SK-N-SH (cell line): Measurements from ENCODE around the gene PSMF1.

ENCODE experiments used
- CTCF ChIP-seq: fragments of 200-600 bp; sonication (generic); IDR thresholded peaks from 2 replicates; pipeline ENCODE4 v1.6.1; 2017; ENCODE audit warnings: antibody characterized with exemption, mild to moderate bottlenecking, moderate library complexity
- EZH2phosphoT487 ChIP-seq: fragments of 200-600 bp; sonication (generic); IDR thresholded peaks from 2 replicates; pipeline ENCODE4 v1.6.1; 2017; ENCODE audit warnings: low read depth, mixed run types, mild to moderate bottlenecking, antibody characterized with exemption, moderate library complexity, borderline replicate concordance
- FOXJ3 ChIP-seq: sonication (generic); formaldehyde crosslinking; IDR thresholded peaks from 2 replicates; pipeline ENCODE4 v1.5.1; 2020; ENCODE audit warnings: mild to moderate bottlenecking, missing genetic modification reagents
- POLR2AphosphoS5 ChIP-seq: IDR thresholded peaks from 2 replicates; pipeline ENCODE4 v1.6.1; 2012; ENCODE audit warnings: low read depth, low read length
- RAD21 ChIP-seq: IDR thresholded peaks from 2 replicates; pipeline ENCODE4 v1.6.1; 2012; ENCODE audit warnings: mild to moderate bottlenecking, low read length
- REST ChIP-seq: IDR thresholded peaks from 2 replicates; pipeline ENCODE4 v1.6.1; 2012; ENCODE audit warnings: mild to moderate bottlenecking, low read depth, low read length, moderate library complexity
- RFX5 ChIP-seq: IDR thresholded peaks from 2 replicates; pipeline ENCODE4 v1.6.1; 2012; ENCODE audit warnings: mild to moderate bottlenecking, improper control_type of control experiment, low read length
- TCF12 ChIP-seq: IDR thresholded peaks from 2 replicates; pipeline ENCODE4 v1.4.0; 2012
- ZBTB33 ChIP-seq: IDR thresholded peaks from 2 replicates; pipeline ENCODE4 v1.4.0; 2012; ENCODE audit warnings: low read depth, borderline replicate concordance

GRCh38 chr20:1087311-1087905 is 31.0 kb upstream of the PSMF1 start:
- TF ChIP-seq REST (no peak), CTCF (no peak), FOXJ3 (CRISPR knock-in tag) (no peak), ZBTB33 (no peak), EZH2phosphoT487 (no peak), POLR2AphosphoS5 (no peak), TCF12 (no peak), RFX5 (no peak), RAD21 (no peak)
